Lower leg skin (tissue), 4 donors: ENCODE data around the gene STEAP2. TPM values are rescaled to one million over a fixed set of nuclear protein-coding genes. Genes with fewer than 3 reads are reported as not detected.

Experiments used
- DNase-seq, 2 donors: peaks; one replicate each; pipeline ENCODE4 v3.0.0-alpha.2; 2019; ENCODE audit warnings: low spot score in 2 of 2
- H3K4me3 ChIP-seq: fragments of 200-600 bp; sonication (generic); 2 replicates; pipeline ENCODE4 v1.5.1; 2017; ENCODE audit warnings: mild to moderate bottlenecking, low read depth; ENCODE audit not compliant: poor library complexity, severe bottlenecking
- CTCF ChIP-seq, 3 donors: fragments of 450-650 bp; IDR thresholded peaks; one replicate each; pipeline ENCODE4 v1.5.1; 2016; ENCODE audit warnings: antibody characterized with exemption in 3 of 3, mild to moderate bottlenecking in 3 of 3, moderate library complexity in 2 of 3
- POLR2A ChIP-seq, 2 donors: fragments of 450-650 bp; IDR thresholded peaks; one replicate each; pipeline ENCODE4 v1.6.1; 2016 to 2017; ENCODE audit warnings: antibody characterized with exemption in 2 of 2, mild to moderate bottlenecking in 1 of 2, moderate library complexity in 1 of 2
- WGBS, 2 donors: methylation state at CpG; one replicate each; pipeline ENCODE4 v1.1.5; 2018; 5-methylcytosine and 5-hydroxymethylcytosine counted together
- intact Hi-C: fragments of 100-400 bp; cut with DNase I; formaldehyde crosslinking; loops from one replicate; pipeline ENCODE4 v1.15.0; 2023; ENCODE audit warnings: low total_unique reads
- total RNA-seq, 4 donors: library from RNA; depleted of rRNA; stranded (reverse); fragments of >200 nt; gene quantifications; one replicate each; pipeline ENCODE4 v1.1.0, GENCODE V29; 2016

STEAP2 gene
- total RNA-seq, 4 donors from 2014 or later, result 2.7 to 7.9 (median 5.3) TPM

DNA sequence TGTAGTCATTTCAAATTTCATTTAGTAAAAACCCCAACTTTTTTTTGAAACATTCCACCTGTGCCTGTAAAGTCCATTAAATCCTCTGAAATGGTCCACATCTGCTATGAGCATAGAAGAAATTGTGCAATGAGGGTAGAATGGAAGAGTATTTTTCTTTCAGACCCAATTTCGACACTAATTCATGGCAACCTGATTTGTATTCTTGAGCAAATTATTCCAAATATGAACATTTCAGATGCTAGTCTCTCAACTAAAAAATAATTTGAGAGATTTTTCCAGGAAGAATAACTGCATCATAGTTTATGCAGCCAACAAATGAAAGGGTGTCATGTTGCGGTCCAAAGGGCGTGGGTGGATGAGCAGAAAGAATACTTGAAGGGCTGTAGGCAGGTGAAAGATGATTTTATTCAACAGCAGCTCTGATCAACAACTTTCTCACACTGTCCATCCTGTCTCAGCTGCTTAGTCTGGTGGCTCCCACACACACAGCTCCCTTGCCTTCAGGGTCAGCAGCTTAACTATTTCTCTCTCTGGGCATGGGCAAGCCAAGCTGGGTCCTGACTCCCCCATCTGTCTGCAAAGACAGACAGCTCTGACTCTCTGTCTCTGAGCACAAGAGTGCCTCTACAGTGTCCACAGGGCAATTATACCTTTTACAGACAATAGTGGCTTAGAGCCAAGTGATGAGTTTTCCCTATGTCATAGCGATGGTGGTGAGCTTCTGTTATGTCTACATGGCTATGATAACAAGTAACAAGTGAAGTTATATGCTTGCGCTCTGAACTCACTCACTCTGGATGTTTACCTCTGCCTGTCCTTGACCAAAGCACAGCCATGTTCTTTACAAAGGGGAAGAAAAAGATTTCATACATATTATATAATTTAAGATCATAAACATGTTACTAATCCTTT lies 11.5 kb downstream of the STEAP2 start:
- intact Hi-C loops, result no loop called here
- DNase-seq, result no peak
- no peak overlapping the region for H3K4me3 ChIP-seq
- TF ChIP-seq POLR2A (IDR thresholded peaks at IDR 0.05), result no peak
- TF ChIP-seq CTCF (IDR thresholded peaks at IDR 0.05), result no peak
- 71 to 73% methylated on average over 5 of the region's 5 CpGs for WGBS, 2 donors

- H3K4me3 ChIP-seq, result no peak overlapping the region
- intact Hi-C loops, result no loop called here
- DNase-seq, result no peak
- WGBS, 2 donors, result 60% methylated on average over 3 of the region's 3 CpGs
- no peak for TF ChIP-seq CTCF (IDR thresholded peaks at IDR 0.05)
- no peak for TF ChIP-seq POLR2A (IDR thresholded peaks at IDR 0.05)
Measured at GRCh38 chr7:90224195-90224594, 12.7 kb downstream of the STEAP2 start.

GRCh38 chr7:90225181-90225580 lies 13.6 kb downstream of the STEAP2 start:
- no peak for DNase-seq
- no peak overlapping the region for H3K4me3 ChIP-seq
- WGBS, 2 donors, result 93 to 94% methylated on average over 3 of the region's 3 CpGs
- intact Hi-C loops, result no loop called here
- TF ChIP-seq POLR2A (IDR thresholded peaks at IDR 0.05), result no peak
- no peak for TF ChIP-seq CTCF (IDR thresholded peaks at IDR 0.05)

DNA sequence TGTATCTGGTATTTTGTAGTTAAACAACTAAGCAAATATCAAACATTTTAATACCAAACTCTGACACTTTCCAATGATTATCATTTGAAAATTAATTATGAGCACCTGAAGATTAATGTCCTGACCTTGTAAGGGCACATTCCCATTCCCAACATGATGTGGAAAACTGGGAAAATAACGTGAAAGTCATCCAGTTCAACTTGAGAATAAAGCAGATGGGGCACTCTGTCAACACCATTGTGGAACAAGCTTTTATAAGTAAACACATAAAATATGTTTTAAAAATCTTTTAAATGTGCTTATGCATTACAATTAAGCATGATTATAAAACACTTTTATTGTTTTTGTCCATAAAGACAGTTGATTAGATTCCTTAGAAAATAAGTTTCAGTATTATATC lies 14.1 kb downstream of the STEAP2 start:
- TF ChIP-seq POLR2A (IDR thresholded peaks at IDR 0.05) (no peak), CTCF (IDR thresholded peaks at IDR 0.05) (no peak)
- WGBS, 2 donors, result 60 to 65% methylated on average over 1 of the region's 1 CpG
- intact Hi-C loops, result no loop called here
- no peak for DNase-seq
- H3K4me3 ChIP-seq, result no peak overlapping the region

DNA sequence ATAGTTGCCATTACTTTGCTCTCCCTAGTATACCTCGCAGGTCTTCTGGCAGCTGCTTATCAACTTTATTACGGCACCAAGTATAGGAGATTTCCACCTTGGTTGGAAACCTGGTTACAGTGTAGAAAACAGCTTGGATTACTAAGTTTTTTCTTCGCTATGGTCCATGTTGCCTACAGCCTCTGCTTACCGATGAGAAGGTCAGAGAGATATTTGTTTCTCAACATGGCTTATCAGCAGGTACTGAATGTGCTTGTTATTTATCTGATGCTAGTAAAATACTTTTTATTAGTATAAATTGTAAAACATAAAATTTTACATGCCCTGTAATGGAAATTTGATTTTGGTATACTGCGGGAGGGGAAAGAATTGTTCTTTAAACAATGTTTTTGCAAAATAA lies 15.7 kb downstream of the STEAP2 start:
- intact Hi-C loops, result no loop called here
- 95 to 97% methylated on average over 5 of the region's 5 CpGs for WGBS, 2 donors
- TF ChIP-seq CTCF (IDR thresholded peaks at IDR 0.05), result no peak
- no peak for TF ChIP-seq POLR2A (IDR thresholded peaks at IDR 0.05)
- no peak for DNase-seq
- no peak overlapping the region for H3K4me3 ChIP-seq
